Endothelial cell of umbilical vein (primary cell): ENCODE data around the gene CNOT4. TPM values are rescaled to one million over a fixed set of nuclear protein-coding genes. Genes with fewer than 3 reads are reported as not detected.

ENCODE experiments used
- BruUV-seq: library from RNA; stranded (reverse); fragments of 400-500 nt; replicated peaks from 2 replicates; lab custom pipeline; 2021; lab: Mats Ljungman, UMichigan
- CTCF ChIA-PET: fragments of 300-600, 350-600 bp; sonication (Branson Sonifier 250); formaldehyde crosslinking; loops from one replicate; lab custom pipeline; 2021; ENCODE audit warnings: antibody characterized with exemption, inconsistent platforms; lab: Charles Lee
- POLR2A ChIA-PET: fragments of 300-600, 350-600 bp; sonication (Branson Sonifier 250); formaldehyde crosslinking; loops from one replicate; lab custom pipeline; 2021; ENCODE audit warnings: antibody characterized with exemption, inconsistent platforms; lab: Charles Lee
- DNase-seq: peaks from one replicate; pipeline ENCODE4 v3.0.0-alpha.2; 2011; ENCODE audit warnings: low read depth, low spot score
- FAIRE-seq: peaks from 2 replicates; lab custom pipeline; 2011; peaks lifted over from hg19 to GRCh38; lab: Jason Lieb, UNC
- H2AFZ ChIP-seq: 2 replicates; pipeline ENCODE4 v1.6.0; 2012; ENCODE audit warnings: low read depth, low read length, control low read depth, inconsistent platforms
- H3K27ac ChIP-seq: 2 replicates; pipeline ENCODE4 v1.5.1; 2011; ENCODE audit warnings: low read depth, mild to moderate bottlenecking, control low read depth, low read length, moderate library complexity; ENCODE audit not compliant: insufficient read depth
- H3K27me3 ChIP-seq, 2 experiments: 2 replicates each; pipeline versions ENCODE4 v1.6.0 to v1.6.1; 2011; ENCODE audit warnings: low read length in 2 of 2, mixed read lengths in 1 of 2; ENCODE audit not compliant: control insufficient read depth in 2 of 2, insufficient read depth in 2 of 2
- H3K36me3 ChIP-seq, 2 experiments: 2 replicates in 1 of 2; 3 replicates in 1 of 2; pipeline ENCODE4 v1.5.1; 2011; ENCODE audit warnings: low read length in 2 of 2, mild to moderate bottlenecking in 1 of 2, moderate library complexity in 1 of 2; ENCODE audit not compliant: control insufficient read depth in 2 of 2, insufficient read depth in 2 of 2; ENCODE audit errors: extremely low read depth in 1 of 2
- H3K4me1 ChIP-seq: 3 replicates; pipeline ENCODE4 v1.5.1; 2011; ENCODE audit warnings: mild to moderate bottlenecking, low read length; ENCODE audit not compliant: control insufficient read depth, insufficient read depth; ENCODE audit errors: extremely low read depth
- H3K4me2 ChIP-seq: 2 replicates; pipeline ENCODE4 v1.6.1; 2011; ENCODE audit warnings: low read length, control low read depth, mixed read lengths; ENCODE audit not compliant: insufficient read depth
- H3K4me3 ChIP-seq, 3 experiments: fragments of 200-600 bp in 1 of 3; sonication (generic), shearing (Covaris generic) in 1 of 3; replicated peaks in 1 of 3; 2 replicates each; pipeline ENCODE4 v1.5.1; 2011 to 2016; ENCODE audit warnings: control low read depth in 3 of 3, low read length in 3 of 3, mild to moderate bottlenecking in 2 of 3, inconsistent platforms in 1 of 3, low read depth in 1 of 3, moderate library complexity in 1 of 3; ENCODE audit not compliant: insufficient read depth in 1 of 3
- H3K79me2 ChIP-seq: 2 replicates; pipeline ENCODE4 v1.6.0; 2012; ENCODE audit warnings: low read length, inconsistent platforms; ENCODE audit not compliant: control insufficient read depth, insufficient read depth
- H3K9ac ChIP-seq: replicated peaks from 2 replicates; pipeline ENCODE3; 2011; ENCODE audit warnings: low read length, control low read depth; ENCODE audit not compliant: insufficient read depth; ENCODE audit errors: extremely low read depth
- H3K9me1 ChIP-seq: replicated peaks from 3 replicates; pipeline ENCODE4 v1.6.0; 2011; ENCODE audit warnings: mild to moderate bottlenecking, low read length; ENCODE audit not compliant: control insufficient read depth, insufficient read depth; ENCODE audit errors: extremely low read depth
- H3K9me3 ChIP-seq: replicated peaks from 2 replicates; pipeline ENCODE4 v1.5.1; 2012; ENCODE audit warnings: low read length, inconsistent platforms; ENCODE audit not compliant: control insufficient read depth, insufficient read depth
- H4K20me1 ChIP-seq: replicated peaks from 2 replicates; pipeline ENCODE3; 2011; ENCODE audit warnings: mild to moderate bottlenecking, low read length; ENCODE audit not compliant: control insufficient read depth, insufficient read depth; ENCODE audit errors: extremely low read depth
- CTCF ChIP-seq, 2 donors: IDR thresholded peaks; 1 replicate in 1 of 2; 2 replicates in 1 of 2; pipeline ENCODE4 v1.5.1; 2011; ENCODE audit warnings: low read length in 2 of 2, mild to moderate bottlenecking in 2 of 2, moderate library complexity in 2 of 2, control low read depth in 1 of 2, inconsistent platforms in 1 of 2, low read depth in 1 of 2; ENCODE audit not compliant: insufficient read depth in 1 of 2; ENCODE audit errors: extremely low read depth in 1 of 2
- EZH2 ChIP-seq: IDR thresholded peaks from 2 replicates; pipeline ENCODE4 v1.6.1; 2012; ENCODE audit warnings: borderline replicate concordance, low read depth, mild to moderate bottlenecking, moderate library complexity, low read length, inconsistent platforms; ENCODE audit not compliant: severe bottlenecking
- FOS ChIP-seq: IDR thresholded peaks from 2 replicates; pipeline ENCODE4 v1.6.1; 2011; ENCODE audit warnings: mild to moderate bottlenecking, low read length, moderate library complexity, borderline replicate concordance; ENCODE audit not compliant: insufficient read depth
- GATA2 ChIP-seq: IDR thresholded peaks from 2 replicates; pipeline ENCODE4 v1.7.0; 2011; ENCODE audit warnings: low read depth, mild to moderate bottlenecking, moderate library complexity, mixed read lengths, low read length; ENCODE audit not compliant: insufficient read length, insufficient read depth
- JUN ChIP-seq: IDR thresholded peaks from 2 replicates; pipeline ENCODE4 v1.6.1; 2011; ENCODE audit warnings: borderline replicate concordance, low read depth; ENCODE audit not compliant: insufficient read length, insufficient read depth
- MAX ChIP-seq: IDR thresholded peaks from 2 replicates; pipeline ENCODE4 v1.6.1; 2011; ENCODE audit not compliant: insufficient read depth, insufficient read length
- MYC ChIP-seq: IDR thresholded peaks from one replicate; pipeline ENCODE4 v1.6.1; 2011; ENCODE audit warnings: mild to moderate bottlenecking, low read depth, low read length
- POLR2A ChIP-seq: IDR thresholded peaks from 2 replicates; pipeline ENCODE4 v1.6.1; 2012; ENCODE audit warnings: low read depth, mild to moderate bottlenecking, control low read depth, low read length
- POLR2AphosphoS5 ChIP-seq: IDR thresholded peaks from 2 replicates; pipeline ENCODE4 v1.6.1; 2012; ENCODE audit warnings: low read depth, mild to moderate bottlenecking, control low read depth, low read length, moderate library complexity; ENCODE audit not compliant: insufficient read depth
- dilution Hi-C: fragments of 300-500 bp; cut with MboI; formaldehyde crosslinking; loops from one replicate; pipeline ENCODE4 v1.15.0; 2019; ENCODE audit warnings: low sequenced_read_pairs; ENCODE audit not compliant: extremely low pct_ligation_motif_present
- intact Hi-C: fragments of 100-400 bp; cut with micrococcal nuclease; formaldehyde crosslinking; loops from one replicate; pipeline ENCODE4 v1.10.0; 2022
- polyA plus RNA-seq, 4 experiments: library from polyadenylated mRNA; depleted of rRNA in 3 of 4; stranded (reverse) in 3 of 4; unstranded in 1 of 4; fragments of >200 nt; gene quantifications; 2 replicates each; pipeline versions ENCODE4 v1.2.1 to v1.2.3, GENCODE V29; 2011 to 2012; ENCODE audit warnings: missing spikeins in 1 of 4
- total RNA-seq: library from RNA; stranded (reverse); gene quantifications from 2 replicates; pipeline ENCODE4 v1.2.3, GENCODE V29; 2021

Gene CNOT4
- total and polyA plus RNA-seq, 2 donors (not counting 3 experiments of a cell fraction or from before 2014, with no cell fraction given), result 10.3 to 21.7 TPM

- ChIA-PET CTCF (no interaction called here), POLR2A (no interaction called here)
- Histone ChIP-seq H3K4me2 (no peak overlapping the region), H4K20me1 (no peaks in the 10 kb centered on the region), H3K79me2 (no peaks in the 10 kb centered on the region), H3K27ac (no peak overlapping the region), H3K4me1 (no peaks in the 10 kb centered on the region), H3K36me3 (no peaks in the 10 kb centered on the region), H3K9me1 (no peaks in the 10 kb centered on the region), H3K4me3 (no peak overlapping the region), H3K9ac (no peak overlapping the region), H3K9me3 (no peaks in the 10 kb centered on the region), H3K27me3 (no peaks in the 10 kb centered on the region), H2AFZ (no peak overlapping the region)
- FAIRE-seq (no peak), DNase-seq (no peak)
- intact Hi-C loops (no loop called here), dilution Hi-C loops (no loop called here)
- no TSS peak for BruUV-seq
- TF ChIP-seq GATA2, result no peak
- no peak for TF ChIP-seq MAX
- TF ChIP-seq POLR2A, result no peak
- no peak for TF ChIP-seq POLR2AphosphoS5
- no peak for TF ChIP-seq MYC
- TF ChIP-seq CTCF (IDR thresholded peaks at IDR 0.05; ENCODE audit: extremely low read depth in 1 of 2, insufficient read depth in 1 of 2, low read depth in 1 of 2, low read length in 2 of 2), result no peak
- no peak for TF ChIP-seq FOS
- no peak for TF ChIP-seq JUN
- no peak for TF ChIP-seq EZH2
These were observed 124.7 kb downstream of the CNOT4 start for GRCh38 chr7:135385209-135385608.
